ENCODE measurements around the gene KLRD1. TPM values are rescaled to one million over a fixed set of nuclear protein-coding genes. Genes with fewer than 3 reads are reported as not detected.
"Not testable (repeated sequence)": the region's sequence is repeated elsewhere in the genome, so short reads cannot be mapped to it uniquely, and the experiment has no call there.

The KLRD1 gene
- total RNA-seq, 8 experiments from 2014 or later: 0.04 to 0.54 (median 0.18) TPM

DNA sequence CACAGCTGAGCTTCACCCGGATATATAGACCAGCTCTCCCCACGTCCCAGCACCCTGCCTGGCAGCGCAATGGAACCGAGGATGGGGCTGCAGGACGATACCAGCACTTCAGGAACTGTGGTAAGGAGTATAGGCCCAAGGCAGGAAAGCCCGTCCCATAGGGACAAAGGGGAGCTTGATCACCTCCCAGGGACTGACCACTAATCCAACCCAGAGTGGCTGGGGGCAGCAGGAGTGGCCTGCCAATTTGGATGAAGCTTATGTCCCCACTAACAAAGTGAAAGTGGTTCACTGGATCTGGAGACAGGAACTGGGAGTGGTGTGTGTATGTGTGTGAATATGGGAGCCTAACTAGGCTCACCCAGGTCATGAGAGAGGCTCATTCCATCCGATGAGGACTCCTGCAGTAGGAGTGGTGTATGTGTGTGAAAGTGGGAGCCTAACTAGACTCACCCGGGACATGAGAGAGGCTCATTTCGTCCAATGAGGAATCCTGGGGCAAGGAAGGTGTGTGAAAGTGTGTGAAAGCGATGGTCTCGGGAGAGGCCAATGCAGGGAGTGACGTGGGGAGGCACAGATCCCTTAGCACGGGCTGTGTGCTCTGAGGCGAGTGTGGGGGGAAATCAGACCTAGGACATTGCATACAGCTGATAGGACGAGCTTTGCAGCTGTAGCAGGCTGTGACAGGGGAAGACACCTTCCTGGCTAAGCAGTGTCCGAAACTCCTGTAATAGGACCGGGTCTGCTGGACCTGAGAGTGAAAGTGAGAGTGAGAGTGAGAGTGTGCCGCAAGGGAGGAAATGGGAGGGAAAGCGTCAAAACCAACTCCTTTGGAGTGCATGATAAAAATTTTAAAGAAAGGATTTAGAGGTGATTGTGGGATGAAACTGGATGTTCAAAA is 56.5 kb downstream of the KLRD1 start:
- peak overlapping the region; percentile 78 to 84 for H3K27ac ChIP-seq
- peaks cover 58 to 60% of the 10 kb centered on the region in 2 donors for H3K4me1 ChIP-seq (replicated peaks in 1 of 2)
- WGBS, 10 experiments: 0 to 20% (median 9%) methylated on average over 2 to 16 of the region's 19 CpGs; no CpG with 5 or more reads in 2 of the 10 experiments
- H3K4me3 ChIP-seq: peak overlapping the region; percentile 30 to 59 (median 42)
- ATAC-seq (replicated peaks in 6 of 8): peak; percentile 64 to 81 (median 77)
- in situ Hi-C loops (cut with MboI; ENCODE audit: low pct_unique_long_range_greater_than_20kb in 2 of 9, low sequenced_read_pairs in 9 of 9, unreplicated experiment in 9 of 9): loop anchor here in 1 of 9 experiments (25.0 kb wide), 1 partner anchor 198 kb away; no protein-coding TSS in a partner anchor

DNA sequence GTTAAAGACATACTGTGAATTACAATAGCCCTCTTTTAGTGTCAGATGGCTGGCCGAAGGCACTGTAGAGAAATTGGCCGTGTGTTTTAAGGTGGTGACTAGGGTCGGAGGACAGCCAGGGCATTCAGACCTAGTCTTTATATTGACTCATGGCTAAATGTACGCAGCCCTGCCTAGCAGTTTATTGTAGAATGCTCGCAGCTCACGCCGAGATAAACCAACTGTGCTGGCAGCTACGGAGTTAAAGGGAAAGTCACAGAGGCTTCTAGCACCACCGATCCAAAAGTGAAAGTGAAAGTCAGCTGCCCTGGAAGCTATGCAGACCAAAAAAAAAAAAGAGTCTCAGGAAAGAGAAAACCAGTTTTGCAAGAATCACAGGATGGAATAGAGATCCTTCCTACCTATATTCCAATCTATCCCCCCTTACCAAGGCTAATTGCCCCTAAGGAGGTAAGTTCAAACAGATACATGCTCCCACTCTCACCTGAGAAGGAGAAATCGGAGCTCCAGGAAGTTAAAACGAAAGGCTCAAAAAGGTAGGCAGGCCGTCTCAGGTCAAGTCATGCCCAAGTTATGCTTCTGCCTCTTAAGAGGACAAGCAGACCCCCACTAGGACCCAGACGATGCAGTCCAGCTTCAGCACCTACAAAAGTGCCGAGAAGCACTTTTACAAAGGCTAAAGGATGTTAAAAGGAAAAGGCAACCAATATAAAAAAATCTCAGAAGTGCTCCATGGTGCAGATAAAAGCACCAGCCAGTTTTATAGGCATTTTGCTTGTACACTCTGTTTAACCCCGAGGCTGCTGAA is 57.3 kb downstream of the KLRD1 start:
- 0 to 5% (median 1%) methylated on average over 2 to 14 of the region's 15 CpGs for WGBS, 10 experiments
- peak; percentile 41 to 69 (median 64) for ATAC-seq (replicated peaks in 6 of 8)
- peaks cover 60 to 61% of the 10 kb centered on the region in 2 donors for H3K4me1 ChIP-seq (replicated peaks in 1 of 2)
- in situ Hi-C loops (cut with MboI; ENCODE audit: low pct_unique_long_range_greater_than_20kb in 2 of 9, low sequenced_read_pairs in 9 of 9, unreplicated experiment in 9 of 9): loop anchor here in 1 of 9 experiments (25.0 kb wide), 1 partner anchor 197 kb away; no protein-coding TSS in a partner anchor
- peak overlapping the region; percentile 78 to 84 for H3K27ac ChIP-seq
- peak overlapping the region; percentile 30 to 59 (median 42) for H3K4me3 ChIP-seq

DNA sequence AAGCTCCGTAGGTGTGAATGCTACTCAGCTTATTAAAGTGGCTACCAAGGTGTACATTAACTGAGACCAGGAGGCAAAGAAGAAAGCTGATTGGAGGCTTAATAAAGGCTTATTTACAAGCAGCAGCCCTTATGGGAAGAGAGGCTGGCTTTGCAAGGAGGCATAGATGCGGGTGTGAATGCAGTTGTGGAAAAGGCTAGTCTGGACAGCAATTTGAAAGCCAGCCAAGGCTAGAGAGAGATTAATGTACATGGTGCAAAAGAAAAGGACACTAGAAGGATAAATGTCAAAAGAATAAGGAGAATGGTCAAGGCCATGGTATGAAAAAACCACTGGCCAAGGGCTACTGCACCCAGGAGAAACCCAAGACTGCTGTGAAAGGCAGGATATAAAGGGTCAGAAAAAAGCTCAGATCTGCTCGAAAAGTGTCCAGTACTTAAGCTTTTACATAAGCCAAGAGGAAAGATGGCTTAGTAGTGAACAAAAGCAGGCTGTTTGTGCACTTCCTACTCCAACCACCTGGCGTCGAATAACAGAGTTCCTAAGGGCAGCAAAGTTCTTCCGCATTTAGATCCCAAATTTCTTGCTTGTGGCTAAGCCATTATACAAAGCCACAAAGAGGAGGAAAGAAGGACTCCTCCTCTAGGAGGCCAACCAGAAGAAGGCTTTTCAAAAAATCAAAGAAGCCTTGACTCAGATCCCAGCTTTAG is 58.2 kb downstream of the KLRD1 start:
- 11 to 54% (median 19%) methylated on average over 1 to 5 of the region's 6 CpGs; no CpG with 5 or more reads in 2 of the 10 experiments for WGBS, 10 experiments
- Histone ChIP-seq H3K4me3 (peak overlapping the region; percentile 30 to 59 (median 42)), H3K27ac (peak overlapping the region; percentile 18 to 84), H3K4me1 (replicated peaks in 1 of 2) (peaks cover 57 to 61% of the 10 kb centered on the region in 2 donors)
- in situ Hi-C loops (cut with MboI; ENCODE audit: low pct_unique_long_range_greater_than_20kb in 2 of 9, low sequenced_read_pairs in 9 of 9, unreplicated experiment in 9 of 9): loop anchor here in 1 of 9 experiments (25.0 kb wide), 1 partner anchor 196 kb away; no protein-coding TSS in a partner anchor
- peak in 1 of 8 experiments; percentile 6 for ATAC-seq (replicated peaks in 6 of 8)

DNA sequence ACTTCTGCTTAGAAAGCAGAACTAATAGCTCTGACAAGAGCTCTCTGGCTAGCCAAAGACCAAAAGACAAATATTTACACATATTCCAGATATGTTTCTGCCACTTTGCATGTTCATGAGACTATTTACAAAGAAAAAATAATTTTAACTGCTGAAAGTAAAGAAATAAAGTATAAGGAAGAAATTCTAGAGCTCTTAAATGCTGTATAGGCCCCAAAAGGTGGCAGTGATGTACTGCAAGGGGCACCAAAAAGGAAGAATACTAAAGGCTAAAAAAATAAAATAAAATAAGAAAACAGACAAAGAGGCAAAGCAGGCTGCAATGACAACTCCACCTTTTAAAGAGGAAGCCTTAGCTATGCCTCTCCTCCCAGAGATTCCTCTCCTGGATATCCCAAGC is 59.2 kb downstream of the KLRD1 start:
- Histone ChIP-seq H3K4me1 (replicated peaks in 1 of 2) (peaks cover 49 to 54% of the 10 kb centered on the region in 2 donors), H3K4me3 (no peak overlapping the region), H3K27ac (no peak overlapping the region)
- in situ Hi-C loops (cut with MboI; ENCODE audit: low pct_unique_long_range_greater_than_20kb in 2 of 9, low sequenced_read_pairs in 9 of 9, unreplicated experiment in 9 of 9): loop anchor here in 1 of 9 experiments (25.0 kb wide), 1 partner anchor 195 kb away; no protein-coding TSS in a partner anchor
- no peak for ATAC-seq (replicated peaks in 6 of 8)

DNA sequence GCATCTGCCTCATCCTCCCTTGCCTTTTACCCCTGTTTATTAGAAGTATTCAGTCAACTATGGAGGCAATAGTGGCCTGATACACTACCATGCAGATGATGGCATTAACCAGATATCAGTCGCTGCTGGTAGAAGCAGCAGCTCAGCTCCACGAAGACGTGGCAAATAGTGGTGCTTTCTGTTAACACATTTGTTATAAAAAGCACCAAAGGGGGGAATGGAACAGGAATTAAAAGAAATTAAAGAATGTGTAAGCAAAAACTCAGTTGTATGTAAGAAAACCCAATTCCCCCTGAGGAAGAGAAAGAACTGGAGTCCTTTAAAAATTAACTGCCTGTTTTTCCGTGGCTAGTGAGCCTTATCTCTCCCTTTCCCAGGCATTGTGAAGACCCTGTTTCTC is 60.0 kb downstream of the KLRD1 start:
- H3K4me1 ChIP-seq (replicated peaks in 1 of 2): peaks cover 41 to 53% of the 10 kb centered on the region in 2 donors
- in situ Hi-C loops (cut with MboI; ENCODE audit: low pct_unique_long_range_greater_than_20kb in 2 of 9, low sequenced_read_pairs in 9 of 9, unreplicated experiment in 9 of 9): loop anchor here in 1 of 9 experiments (25.0 kb wide), 1 partner anchor 195 kb away; no protein-coding TSS in a partner anchor
- not testable (repeated sequence) for H3K4me3 ChIP-seq; ATAC-seq (replicated peaks in 6 of 8); H3K27ac ChIP-seq
- 71 to 100% (median 89%) methylated on average over 2 to 4 of the region's 4 CpGs; no CpG with 5 or more reads in 7 of the 10 experiments for WGBS, 10 experiments

DNA sequence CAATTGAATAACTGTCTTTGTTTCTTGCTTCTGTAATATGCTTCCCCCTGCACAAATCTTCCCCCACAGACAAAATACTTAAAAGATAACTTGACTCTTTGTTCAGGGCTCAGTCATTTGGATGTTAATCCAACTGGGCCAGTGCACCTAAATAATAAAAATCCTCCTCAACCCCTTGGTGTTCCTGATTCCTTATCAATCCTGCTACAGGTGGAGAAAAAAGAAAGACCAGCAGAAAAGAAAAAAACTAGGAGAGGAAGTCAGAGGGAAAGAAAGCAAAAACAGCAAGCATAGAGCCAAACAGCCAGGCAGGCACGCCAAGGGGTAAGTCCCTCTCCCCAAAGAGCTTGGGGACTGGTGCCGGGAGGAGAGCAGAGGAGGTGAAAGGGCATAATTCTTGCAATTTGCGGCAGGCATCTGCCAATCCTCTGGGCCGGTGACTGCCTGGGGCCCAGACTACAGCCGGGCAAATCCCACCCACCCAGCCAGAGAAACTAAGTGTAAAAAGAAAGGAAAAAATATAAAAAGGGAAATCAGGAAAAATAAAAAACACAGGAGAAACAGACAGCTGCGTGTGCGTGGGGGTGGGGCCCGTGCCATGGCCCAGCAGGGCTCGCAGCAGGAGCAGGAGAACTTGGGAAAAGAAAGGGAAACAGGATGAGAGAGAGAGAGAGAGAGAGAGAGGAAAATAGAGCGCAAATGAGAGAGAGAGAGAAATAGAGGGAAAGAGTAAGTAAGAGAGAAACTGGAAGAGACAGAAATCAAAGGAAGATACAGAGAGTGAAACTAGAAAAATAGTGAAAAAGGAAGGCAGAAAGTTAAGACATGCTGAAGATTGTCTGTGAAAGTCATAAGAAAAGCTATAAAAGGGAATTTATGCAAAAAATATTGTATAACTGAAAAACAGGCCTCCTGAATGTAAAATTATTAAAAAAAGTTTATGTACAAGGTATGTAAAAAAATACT is 60.8 kb downstream of the KLRD1 start:
- 67 to 97% (median 82%) methylated on average over 4 to 10 of the region's 10 CpGs for WGBS, 10 experiments
- Histone ChIP-seq H3K4me1 (replicated peaks in 1 of 2) (peaks cover 33 to 47% of the 10 kb centered on the region in 2 donors), H3K4me3 (no peak overlapping the region), H3K27ac (peak overlapping the region; percentile 4 to 41)
- ATAC-seq (replicated peaks in 6 of 8): no peak
- in situ Hi-C loops (cut with MboI; ENCODE audit: low pct_unique_long_range_greater_than_20kb in 2 of 9, low sequenced_read_pairs in 9 of 9, unreplicated experiment in 9 of 9): loop anchor here in 1 of 9 experiments (25.0 kb wide), 1 partner anchor 194 kb away; no protein-coding TSS in a partner anchor

DNA sequence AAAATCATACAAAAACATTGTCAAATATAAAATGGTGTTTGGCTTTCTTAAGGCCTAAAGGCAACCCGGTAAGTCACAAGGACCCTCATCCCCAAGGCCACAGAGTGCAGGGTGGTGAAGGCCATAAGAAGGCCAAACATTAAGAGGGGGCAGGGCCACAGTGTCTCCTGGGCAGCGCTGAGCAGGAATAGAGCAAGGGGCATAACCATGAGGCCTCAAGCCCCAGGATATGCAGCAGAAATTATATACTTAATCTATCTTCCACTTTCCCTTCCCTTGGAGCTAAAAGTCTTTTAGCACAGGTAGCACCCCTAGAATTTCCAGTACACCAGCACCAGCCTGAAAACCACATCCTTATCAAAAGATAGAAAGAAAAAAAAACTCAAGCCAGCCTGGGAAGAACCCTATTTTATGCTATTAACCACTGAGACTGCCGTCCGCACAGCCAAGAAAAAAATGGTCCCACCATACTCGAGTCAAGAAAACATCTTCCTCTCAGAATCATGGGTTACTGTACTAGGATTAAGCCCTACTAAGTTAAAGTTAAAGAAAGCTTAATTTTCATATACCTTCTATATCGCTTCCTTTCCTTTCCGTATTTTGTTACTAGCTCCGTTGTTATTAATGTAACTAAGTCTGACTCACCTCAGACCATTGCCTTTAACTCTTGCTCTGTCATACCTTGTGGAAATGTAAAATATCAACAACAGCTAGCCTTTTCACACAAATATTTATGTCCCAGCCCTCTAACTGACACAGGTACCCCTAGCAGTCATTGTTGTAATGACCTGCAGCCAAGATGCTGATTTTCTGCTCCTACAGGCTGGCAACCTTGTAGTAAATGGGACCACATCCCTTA is 62.1 kb downstream of the KLRD1 start:
- in situ Hi-C loops (cut with MboI; ENCODE audit: low pct_unique_long_range_greater_than_20kb in 2 of 9, low sequenced_read_pairs in 9 of 9, unreplicated experiment in 9 of 9): loop anchor here in 1 of 9 experiments (25.0 kb wide), 1 partner anchor 193 kb away; no protein-coding TSS in a partner anchor
- H3K27ac ChIP-seq: no peak overlapping the region
- H3K4me1 ChIP-seq (replicated peaks in 1 of 2): peaks cover 22 to 37% of the 10 kb centered on the region in 2 donors
- ATAC-seq (replicated peaks in 6 of 8): no peak
- no peak overlapping the region for H3K4me3 ChIP-seq
- WGBS, 10 experiments: 60 to 98% (median 92%) methylated on average over 1 to 8 of the region's 8 CpGs; no CpG with 5 or more reads in 1 of the 10 experiments

DNA sequence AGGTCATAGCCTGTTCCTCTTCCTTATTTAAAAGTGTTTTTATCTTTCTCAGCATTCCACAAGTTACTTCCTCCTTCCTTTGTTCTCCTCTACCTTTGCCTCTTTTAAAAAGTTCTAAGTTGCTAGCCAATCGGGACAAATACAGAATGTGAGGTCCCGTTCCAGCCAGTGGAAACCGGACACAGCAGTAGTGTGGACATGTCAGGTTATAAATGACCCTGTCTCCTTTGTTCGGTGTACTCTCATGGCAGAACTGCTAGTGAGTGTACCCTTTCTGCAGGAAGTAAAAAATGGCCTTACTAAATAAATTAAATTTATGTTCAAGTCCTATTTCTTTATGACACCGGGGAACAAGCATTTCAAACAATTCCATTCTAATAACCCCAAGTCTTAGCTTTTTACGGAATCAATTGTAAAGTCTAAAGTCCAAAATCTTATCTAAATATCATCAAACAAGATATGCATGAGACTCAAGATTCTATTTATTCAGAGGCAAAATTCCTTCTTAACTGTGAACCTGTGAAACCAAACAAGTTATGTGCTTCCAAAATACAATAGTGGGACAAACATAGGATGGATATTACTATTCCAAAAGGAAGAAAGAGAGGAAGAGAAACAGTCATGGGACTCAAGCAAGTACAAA is 64.3 kb downstream of the KLRD1 start:
- not testable (repeated sequence) for H3K4me3 ChIP-seq; ATAC-seq (replicated peaks in 6 of 8); H3K27ac ChIP-seq
- WGBS, 10 experiments: 60 to 100% (median 84%) methylated on average over 2 to 6 of the region's 6 CpGs; no CpG with 5 or more reads in 1 of the 10 experiments
- peaks cover 10 to 24% of the 10 kb centered on the region in 2 donors for H3K4me1 ChIP-seq (replicated peaks in 1 of 2)
- in situ Hi-C loops (cut with MboI; ENCODE audit: low pct_unique_long_range_greater_than_20kb in 2 of 9, low sequenced_read_pairs in 9 of 9, unreplicated experiment in 9 of 9): loop anchor here in 1 of 9 experiments (25.0 kb wide), 1 partner anchor 190 kb away; no protein-coding TSS in a partner anchor

DNA sequence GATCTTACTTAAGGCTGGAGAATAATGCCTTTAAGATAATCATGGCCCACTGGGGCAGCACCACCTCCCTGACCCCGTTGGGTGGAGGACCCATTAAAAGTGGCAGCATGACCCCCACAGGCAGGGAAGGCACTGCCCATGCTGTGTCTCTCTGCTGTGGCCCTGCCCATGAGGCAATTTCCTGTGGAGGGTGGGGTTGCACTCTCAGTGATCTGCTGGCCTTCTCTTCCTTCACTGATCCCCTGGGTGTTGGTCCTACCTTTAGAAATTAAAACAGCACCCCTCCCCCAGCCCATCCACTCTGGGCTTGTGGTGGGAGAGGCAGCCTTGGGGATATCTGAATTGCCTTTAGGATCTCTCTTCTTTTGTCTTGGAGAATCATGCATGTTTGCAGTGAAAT is 64.9 kb downstream of the KLRD1 start:
- WGBS, 10 experiments: 0 to 67% (median 67%) methylated on average over 1 of the region's 1 CpG; no CpG with 5 or more reads in 7 of the 10 experiments
- Histone ChIP-seq H3K4me3 (no peak overlapping the region), H3K27ac (no peak overlapping the region), H3K4me1 (replicated peaks in 1 of 2) (peaks cover 6 to 21% of the 10 kb centered on the region in 2 donors)
- ATAC-seq (replicated peaks in 6 of 8): peak in 4 of 8 experiments; percentile 31 to 96 (median 52)
- in situ Hi-C loops (cut with MboI; ENCODE audit: low pct_unique_long_range_greater_than_20kb in 2 of 9, low sequenced_read_pairs in 9 of 9, unreplicated experiment in 9 of 9): loop anchor here in 1 of 9 experiments (25.0 kb wide), 1 partner anchor 190 kb away; no protein-coding TSS in a partner anchor

DNA sequence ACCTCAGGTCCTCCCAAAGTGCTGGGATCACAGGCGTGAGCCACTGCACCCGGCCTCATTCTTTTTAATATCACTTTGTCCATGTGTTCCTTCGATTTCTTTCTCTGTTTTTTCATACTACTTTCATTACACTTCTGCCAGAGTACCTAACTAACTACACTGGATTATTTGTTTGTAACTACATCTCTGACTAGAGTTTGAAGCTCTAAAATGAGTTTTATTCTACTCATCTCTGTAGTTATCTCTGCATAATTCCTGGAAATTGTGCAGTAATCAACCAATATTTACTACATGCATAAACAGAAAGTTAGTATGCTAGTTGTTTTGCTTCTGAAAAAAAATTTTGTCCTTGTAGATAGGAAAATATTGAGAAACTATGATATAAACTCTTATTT is 67.0 kb downstream of the KLRD1 start:
- peaks cover 0 to 11% of the 10 kb centered on the region in 2 donors for H3K4me1 ChIP-seq (replicated peaks in 1 of 2)
- H3K27ac ChIP-seq: no peak overlapping the region
- in situ Hi-C loops (cut with MboI; ENCODE audit: low pct_unique_long_range_greater_than_20kb in 2 of 9, low sequenced_read_pairs in 9 of 9, unreplicated experiment in 9 of 9): loop anchor here in 1 of 9 experiments (25.0 kb wide), 1 partner anchor 188 kb away; no protein-coding TSS in a partner anchor
- ATAC-seq (replicated peaks in 6 of 8): no peak
- WGBS, 10 experiments: 70 to 100% (median 91%) methylated on average over 1 to 3 of the region's 3 CpGs
- no peak overlapping the region for H3K4me3 ChIP-seq
